NCI-H2081 treated with DMSO at 0.1 percent for 48 hours (cell line): ENCODE data around the gene AQP7.
"Not testable (repeated sequence)": the region's sequence is repeated elsewhere in the genome, so short reads cannot be mapped to it uniquely, and the experiment has no call there.

Experiments used
- DNase-seq: peaks from one replicate; lab custom pipeline; 2025; lab: John Stamatoyannopoulos, UW

AQP7 gene

GRCh38 chr9:33402371-33402770 is at the start of gene AQP7:
TSS of gene AQP7 (minus strand) at chr9:33402568. CDS start at chr9:33401262, 1,306 bp downstream.
- not testable (repeated sequence) for DNase-seq

DNA sequence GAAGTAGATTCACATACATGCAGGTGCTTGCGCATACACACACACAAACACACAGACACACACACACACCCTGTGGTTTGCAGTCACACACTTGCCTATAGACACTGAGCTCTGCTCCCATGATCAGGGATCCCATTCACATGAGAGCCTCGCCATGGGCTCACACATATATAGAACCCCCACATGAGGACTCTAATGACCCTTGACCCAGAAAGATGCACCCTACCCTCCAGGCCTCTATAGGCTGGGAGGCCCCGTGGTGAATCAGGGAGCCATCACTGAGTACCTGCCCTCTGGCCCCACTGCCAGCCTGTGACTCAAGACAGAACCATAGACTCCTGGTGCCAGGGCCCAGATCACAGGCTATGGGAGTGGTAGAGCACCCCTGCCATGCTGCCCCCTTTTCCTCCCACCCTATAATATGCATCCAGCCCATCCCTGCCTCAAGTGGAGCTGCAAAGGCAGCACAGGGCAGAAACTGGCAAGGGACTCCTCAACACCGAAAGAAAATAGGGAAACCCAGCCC is 48.3 kb upstream of the AQP7 start:
- no peak for DNase-seq

DNA sequence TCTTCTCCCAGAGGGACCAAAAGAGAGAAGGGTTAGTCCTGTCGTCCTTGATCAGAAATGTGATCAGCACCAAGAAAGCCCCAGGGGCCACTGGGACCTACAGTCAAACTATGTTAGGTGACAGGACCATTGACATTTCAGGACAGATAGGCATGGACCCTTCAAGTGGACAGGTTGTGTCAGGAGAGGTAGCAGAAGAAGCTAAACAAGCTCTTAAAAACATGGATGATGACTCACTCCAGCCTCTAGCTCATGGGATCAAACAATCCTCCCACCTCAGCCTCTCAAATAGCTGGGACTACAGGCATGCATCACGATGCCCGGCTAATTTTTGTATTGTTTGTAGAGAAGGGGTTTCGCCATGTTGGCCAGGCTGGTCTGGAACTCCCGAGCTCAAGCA is 47.3 kb upstream of the AQP7 start:
- no peak for DNase-seq

- no peak for DNase-seq
Measured at GRCh38 chr9:33447799-33448553, 45.6 kb upstream of the AQP7 start.

DNA sequence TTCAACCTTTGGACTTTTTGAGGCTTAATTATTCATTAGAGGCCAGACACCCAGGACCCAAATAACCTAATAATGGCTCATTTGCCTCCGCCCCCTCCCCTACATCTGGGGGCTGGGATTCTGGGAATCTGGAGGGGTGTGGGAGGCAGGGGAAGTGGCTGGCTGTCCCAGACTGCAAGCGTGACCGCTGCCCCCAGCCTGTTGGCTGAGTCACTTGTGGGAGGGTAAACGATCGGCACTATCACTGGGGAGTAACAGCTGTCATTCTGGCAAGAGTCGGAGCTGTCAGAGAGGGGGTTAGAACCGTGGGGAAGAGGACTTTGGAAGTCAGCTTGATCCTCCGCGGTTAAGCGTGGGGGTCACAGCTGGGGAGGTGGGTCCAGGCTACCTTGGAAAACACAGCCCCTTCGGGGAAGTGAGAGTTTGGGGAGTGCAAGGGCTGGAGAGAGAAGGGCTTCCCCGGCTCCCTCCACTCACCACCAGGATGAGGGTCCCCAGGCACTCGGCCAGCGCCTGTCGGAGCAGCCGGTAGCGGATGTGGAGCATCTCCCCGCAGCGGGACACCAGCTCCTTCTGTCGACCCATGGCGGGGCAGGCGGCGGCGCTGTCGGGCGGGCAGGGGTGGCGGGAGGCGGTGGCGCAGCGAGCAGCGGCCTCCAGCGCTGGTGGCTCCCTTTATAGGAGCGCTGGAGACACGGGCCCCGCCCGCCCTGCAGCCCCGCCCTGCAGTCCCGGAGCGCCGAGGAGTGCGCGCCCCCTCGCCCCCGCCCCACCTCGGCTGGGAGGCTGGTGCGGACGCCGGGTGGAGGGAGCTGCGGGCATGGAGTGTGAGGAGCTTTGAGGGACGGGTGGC is 44.8 kb upstream of the AQP7 start, which contains the start of gene AQP3:
Gene AQP3, minus strand, starts transcription at position 648 of the 853 bp plus-strand sequence. Its CDS starts 63 bp downstream, at position 585.
- no peak for DNase-seq

- DNase-seq, result no peak
Measured at GRCh38 chr9:33446240-33446945, 44.0 kb upstream of the AQP7 start.

- no peak for DNase-seq
Measured at GRCh38 chr9:33445389-33446239, 43.2 kb upstream of the AQP7 start.

GRCh38 chr9:33443464-33444154 is 41.2 kb upstream of the AQP7 start:
- no peak for DNase-seq

DNA sequence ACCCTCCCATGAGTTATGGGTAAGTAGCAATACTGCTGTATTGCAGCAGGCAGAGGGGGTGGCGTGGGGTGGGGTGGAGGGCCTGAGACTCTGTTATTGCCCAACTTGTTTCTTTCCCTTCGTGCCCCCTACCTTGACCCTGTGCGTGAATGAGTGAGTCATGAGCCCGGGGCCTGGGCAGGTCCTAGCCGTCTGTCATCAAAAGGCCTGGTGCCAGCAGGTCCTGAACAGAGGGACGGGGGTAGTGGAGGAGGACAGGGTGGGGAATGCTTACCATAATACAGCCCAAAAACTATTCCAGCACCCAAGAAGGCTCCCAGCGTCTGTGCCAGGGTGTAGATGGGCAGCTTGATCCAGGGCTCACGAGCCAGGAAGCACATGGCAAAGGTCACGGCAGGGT is 40.7 kb upstream of the AQP7 start:
- DNase-seq, result no peak

- DNase-seq, result no peak
Measured at GRCh38 chr9:33442125-33442524, 39.8 kb upstream of the AQP7 start.

GRCh38 chr9:33440609-33441008 is 38.2 kb upstream of the AQP7 start:
- no peak for DNase-seq

- DNase-seq, result no peak
Measured at GRCh38 chr9:33440204-33440603, 37.8 kb upstream of the AQP7 start.

- DNase-seq, result no peak
Measured at GRCh38 chr9:33439731-33440130, 37.4 kb upstream of the AQP7 start.

GRCh38 chr9:33438926-33439680 is 36.7 kb upstream of the AQP7 start:
- no peak for DNase-seq

- DNase-seq, result no peak
Measured at GRCh38 chr9:33437898-33438297, 35.5 kb upstream of the AQP7 start.

- DNase-seq, result no peak
Measured at GRCh38 chr9:33437205-33437604, 34.8 kb upstream of the AQP7 start.

- no peak for DNase-seq
Measured at GRCh38 chr9:33436445-33436844, 34.1 kb upstream of the AQP7 start.

DNA sequence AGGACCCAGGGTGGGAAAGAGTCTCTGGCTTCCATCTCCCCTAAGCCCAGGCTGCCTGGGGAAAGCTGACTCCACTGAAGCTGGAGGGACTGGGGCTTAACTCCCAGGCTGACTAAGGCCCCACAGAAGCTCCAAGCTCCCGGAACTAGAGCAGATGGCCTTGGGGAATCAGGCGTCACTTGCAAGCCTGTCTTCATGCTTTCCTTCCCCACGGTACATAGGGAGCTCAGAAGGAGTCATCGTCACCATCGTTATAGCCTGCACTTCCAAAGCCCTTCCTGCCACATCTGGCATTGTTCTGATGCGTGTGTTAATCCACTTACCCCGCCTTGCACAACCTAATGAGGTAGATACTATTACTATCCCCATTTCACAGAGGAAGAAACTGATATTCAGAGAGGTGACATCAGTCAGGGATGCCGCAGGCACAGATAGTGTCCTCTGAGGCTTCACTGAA is 33.5 kb upstream of the AQP7 start:
- no peak for DNase-seq

DNA sequence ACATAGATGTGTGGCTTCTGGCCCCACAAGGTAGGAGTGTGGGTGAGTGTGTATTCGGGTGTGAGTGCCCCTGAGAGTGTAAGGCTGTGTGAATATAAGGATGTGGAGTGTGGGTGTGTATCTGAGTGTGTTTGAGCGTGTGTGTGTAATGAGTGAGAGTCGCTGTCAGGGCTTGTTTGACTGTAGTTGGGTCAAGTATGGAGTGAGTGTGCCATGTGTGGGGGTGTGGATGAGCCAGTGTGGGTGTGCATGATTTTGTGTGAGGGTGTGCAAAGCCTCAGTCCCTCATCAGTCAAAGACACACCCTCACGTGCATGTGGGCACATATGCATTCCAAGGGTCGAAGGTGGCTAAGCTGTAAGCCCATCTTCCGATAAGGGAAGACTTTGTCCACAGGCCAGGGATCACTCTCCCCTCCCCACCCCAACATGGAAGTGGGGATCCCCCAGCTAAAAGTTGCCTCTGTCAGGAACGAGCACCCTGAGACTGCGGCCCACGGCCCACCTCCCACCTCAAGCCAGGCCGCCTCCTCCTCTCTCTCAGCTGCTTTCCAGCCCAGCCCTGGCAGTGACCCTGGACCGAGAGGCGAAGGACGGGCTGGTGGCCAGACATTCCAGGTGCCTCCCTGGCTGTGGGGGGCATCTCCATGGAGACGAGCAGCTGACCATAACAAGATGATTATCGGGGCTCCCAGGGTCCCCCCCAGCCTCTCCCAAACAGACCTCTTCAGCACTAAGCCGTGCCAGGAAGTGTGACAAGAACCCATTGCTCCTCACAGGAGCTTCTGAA is 32.1 kb upstream of the AQP7 start:
- no peak for DNase-seq
